Measurements from ENCODE around the gene PIP4K2B.
A peak's percentile ranks its signal among the peaks of the same experiment; 100 is the strongest.
"Not testable (repeated sequence)": the region's sequence is repeated elsewhere in the genome, so short reads cannot be mapped to it uniquely, and the experiment has no call there.

PIP4K2B gene

GRCh38 chr17:38730526-38731379 is 68.6 kb downstream of the PIP4K2B start:
- no peak for DNase-seq (ENCODE audit: low spot score)

DNA sequence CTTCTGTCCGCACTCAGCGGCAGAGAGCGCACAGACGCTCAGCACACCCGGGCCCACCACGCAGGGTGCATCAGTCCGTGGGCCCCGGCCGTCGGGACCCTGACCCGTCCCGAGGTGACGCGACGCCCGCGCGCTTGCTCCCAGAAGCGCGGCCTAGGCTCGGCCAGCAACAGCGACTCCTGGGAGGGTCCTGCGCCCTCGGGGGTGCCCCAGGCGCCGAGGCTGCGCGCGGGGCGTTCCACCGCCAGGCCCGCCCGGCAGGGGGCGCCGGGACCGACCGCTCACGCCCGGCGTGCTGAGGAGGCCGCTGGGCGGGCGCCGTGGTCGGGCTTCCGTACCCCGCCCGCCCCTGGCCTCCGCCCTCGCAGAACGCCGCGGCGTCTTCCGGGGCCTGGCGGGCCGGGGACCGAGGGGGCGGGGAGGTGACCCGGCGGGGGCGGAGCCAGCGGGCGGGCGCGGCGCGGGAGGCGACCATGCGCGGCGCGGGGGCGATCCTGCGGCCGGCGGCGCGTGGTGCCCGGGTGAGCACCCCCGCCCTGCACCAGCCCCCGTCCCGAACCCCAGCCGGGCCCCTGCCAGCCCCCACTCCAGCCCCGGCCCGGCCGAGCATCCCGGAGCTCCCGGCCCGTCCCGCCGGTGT is 69.3 kb downstream of the PIP4K2B start, which contains the start of gene CISD3:
Gene CISD3, plus strand, starts transcription at position 456 of the 640 bp plus-strand sequence. Its CDS starts 18 bp downstream, at position 474.
- peak; percentile 84 for DNase-seq (ENCODE audit: low spot score)

DNA sequence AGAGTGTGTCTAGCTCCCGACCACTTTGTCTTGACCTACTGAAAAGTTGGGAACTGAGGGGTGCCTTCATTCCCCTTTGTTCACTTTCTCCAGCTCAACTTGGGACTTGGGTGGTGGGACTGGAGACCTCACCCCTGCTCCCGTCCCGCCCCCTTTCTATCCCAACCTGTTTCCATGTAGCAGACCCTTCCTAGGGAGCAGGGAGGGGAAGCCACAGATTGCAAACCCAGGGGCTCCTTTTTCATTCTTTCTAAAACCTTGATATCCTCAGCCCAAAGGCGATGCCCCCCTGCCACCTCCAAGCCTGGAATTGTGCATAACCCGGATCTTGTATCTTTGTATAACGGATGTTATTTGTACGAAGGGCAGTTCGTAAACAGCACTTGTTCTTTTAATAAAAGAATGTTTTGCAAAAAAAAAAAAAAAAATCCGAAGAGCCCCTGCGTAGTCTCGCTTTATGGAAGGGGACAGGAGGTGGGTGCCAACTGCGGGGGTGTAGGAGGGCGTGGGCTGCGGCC is 69.9 kb downstream of the PIP4K2B start:
- DNase-seq (ENCODE audit: low spot score), result no peak

DNA sequence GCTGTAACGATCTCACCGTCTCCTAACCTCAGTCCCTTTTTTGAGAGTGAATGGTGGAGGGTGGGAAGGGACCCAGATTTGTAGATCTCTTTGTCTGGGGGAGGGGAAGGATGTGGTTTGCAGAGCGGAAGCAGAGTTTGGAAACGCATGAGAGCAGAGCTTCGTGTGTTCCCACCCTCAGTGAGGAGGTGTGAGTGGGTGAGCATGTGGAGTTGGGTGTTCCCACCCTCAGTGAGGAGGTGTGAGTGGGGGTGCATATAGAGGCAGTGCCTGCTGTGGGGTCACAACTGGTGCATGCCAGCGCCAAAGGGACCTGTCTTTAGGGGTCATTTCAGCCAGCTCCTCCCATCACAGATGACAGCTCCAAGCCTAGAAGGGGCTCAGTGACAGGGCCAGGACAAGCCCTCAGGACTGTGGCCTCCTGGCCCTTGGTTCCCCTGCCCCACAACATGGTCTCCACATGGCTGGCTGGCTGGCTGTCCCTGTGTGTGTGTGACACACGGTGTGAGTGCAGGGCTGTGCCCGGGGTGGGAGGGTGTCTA is 71.0 kb downstream of the PIP4K2B start:
- DNase-seq (ENCODE audit: low spot score), result no peak

DNA sequence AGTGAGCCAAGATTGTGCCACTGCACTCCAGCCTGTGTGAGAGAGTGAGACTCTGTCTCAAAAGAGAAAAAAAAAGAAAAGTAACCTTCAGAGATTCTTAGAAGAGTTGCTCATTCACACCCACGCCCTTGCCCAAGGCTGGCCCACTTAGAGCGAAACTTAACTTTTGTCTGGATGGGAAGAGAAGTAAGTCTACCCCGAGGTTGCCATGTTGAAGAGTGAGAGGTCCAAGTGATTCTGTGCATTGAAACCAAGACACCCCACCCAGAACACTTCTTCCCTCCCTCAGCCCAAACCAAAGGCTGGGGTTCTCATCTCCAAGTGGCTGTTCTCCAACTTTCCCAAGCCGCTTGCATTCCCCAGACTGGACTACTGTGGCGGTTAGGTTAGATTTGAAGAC is 71.6 kb downstream of the PIP4K2B start:
- no peak for DNase-seq (ENCODE audit: low spot score)

DNA sequence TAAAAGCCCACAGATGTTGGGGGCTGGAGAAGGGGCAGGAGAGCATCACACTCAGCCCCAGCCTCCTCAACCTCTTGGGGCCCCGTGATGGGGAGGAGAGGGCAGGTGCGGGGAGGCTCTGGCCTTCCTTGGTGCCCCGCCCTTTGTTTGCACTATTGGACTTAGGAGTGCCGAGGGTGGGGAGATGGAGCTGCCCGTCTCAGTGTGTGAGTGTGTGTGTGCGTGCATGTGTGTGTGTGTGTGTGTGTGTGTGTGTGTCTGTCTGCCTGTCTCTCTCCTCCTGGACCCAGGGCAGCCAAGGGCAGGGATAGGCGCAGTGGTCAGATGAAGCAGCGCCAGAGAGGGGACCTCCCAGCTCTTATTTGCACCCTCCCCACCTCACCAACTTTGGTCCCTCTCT is 73.2 kb downstream of the PIP4K2B start:
- DNase-seq (ENCODE audit: low spot score), result not testable (repeated sequence)

DNA sequence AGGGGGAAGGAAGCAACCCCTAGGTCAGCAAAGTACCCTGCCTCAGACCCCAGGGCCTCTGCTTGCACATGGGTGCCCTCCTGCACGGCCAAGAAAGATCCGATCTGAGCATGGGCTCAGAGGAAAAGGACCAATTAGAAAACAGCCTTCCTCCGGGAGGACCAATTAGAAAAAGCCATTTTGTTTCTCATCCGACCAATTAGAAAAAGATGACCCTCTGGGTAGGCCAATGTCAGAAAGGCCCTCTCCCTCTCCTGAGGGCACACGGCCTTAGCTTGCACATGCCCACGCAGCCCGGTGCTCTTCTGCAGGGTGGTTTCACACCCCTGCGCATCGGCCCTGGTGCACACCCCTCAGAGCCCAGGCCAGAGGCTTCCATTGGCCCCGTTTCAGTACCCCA is 74.3 kb downstream of the PIP4K2B start:
- no peak for DNase-seq (ENCODE audit: low spot score)

GRCh38 chr17:38724337-38724988 is 74.9 kb downstream of the PIP4K2B start:
- no peak for DNase-seq (ENCODE audit: low spot score)

- DNase-seq (ENCODE audit: low spot score), result no peak
These were observed 77.6 kb downstream of the PIP4K2B start for GRCh38 chr17:38721802-38722201.

DNA sequence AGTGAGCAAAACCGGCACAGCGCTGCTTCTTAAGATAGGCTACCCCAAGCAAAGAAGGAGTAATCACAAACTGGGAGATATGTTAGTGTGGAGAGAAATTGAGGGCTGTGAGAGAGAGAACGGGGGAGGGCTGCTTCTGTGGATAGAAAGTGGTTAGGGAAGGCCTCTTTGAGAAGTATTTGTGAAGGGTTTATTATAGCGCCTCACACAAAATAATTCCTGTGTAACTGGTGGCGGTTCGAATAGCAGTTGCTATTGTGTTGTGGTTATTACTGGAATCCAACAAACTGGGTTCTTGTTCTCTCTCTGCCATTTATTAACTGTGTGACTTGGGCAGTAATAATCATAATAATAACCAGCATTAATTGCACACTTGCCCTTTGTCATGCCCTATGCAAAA is 78.4 kb downstream of the PIP4K2B start:
- DNase-seq (ENCODE audit: low spot score), result no peak

DNA sequence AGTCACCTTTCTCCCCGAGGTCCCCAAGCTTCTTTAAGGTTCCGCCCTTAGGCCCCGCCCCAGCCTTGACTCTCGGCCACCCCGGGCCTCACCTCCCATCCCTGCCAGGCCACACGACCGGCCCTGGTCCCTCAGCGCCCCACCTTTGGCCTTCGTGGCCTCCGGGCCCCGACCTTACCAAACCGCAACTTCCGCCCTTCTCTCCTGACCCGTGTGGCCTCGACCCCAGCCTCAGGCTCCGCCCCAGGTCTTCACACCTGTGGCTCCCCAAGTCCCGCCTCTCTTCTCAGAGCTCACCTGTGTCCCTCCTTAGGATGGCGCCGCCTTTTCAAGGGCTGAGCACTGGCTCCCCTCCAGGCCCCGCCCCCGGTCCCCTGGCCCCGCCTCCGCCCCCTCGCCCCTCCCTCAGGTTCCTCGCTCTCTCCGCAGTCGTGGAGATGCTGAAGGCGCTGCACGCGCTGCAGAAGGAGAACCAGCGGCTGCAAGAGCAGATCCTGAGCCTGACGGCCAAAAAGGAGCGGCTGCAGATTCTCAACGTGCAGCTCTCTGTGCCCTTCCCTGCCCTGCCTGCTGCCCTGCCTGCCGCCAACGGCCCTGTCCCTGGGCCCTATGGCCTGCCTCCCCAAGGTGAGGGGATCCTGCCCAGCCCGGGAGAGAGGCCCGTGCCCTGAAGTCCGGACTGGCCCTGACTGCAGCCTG is 79.3 kb downstream of the PIP4K2B start:
- DNase-seq (ENCODE audit: low spot score), result no peak

GRCh38 chr17:38719289-38719942 is 79.9 kb downstream of the PIP4K2B start:
- DNase-seq (ENCODE audit: low spot score), result no peak

GRCh38 chr17:38717139-38717745 is 82.1 kb downstream of the PIP4K2B start:
- no peak for DNase-seq (ENCODE audit: low spot score)

GRCh38 chr17:38716368-38717005 is 82.9 kb downstream of the PIP4K2B start:
- no peak for DNase-seq (ENCODE audit: low spot score)
